ENCODE results near the gene WNT3A. TPM values are rescaled to one million over a fixed set of nuclear protein-coding genes. Genes with fewer than 3 reads are reported as not detected.
A peak's percentile ranks its signal among the peaks of the same experiment; 100 is the strongest.
"Not testable (repeated sequence)": the region's sequence is repeated elsewhere in the genome, so short reads cannot be mapped to it uniquely, and the experiment has no call there.

WNT3A gene
- total RNA-seq, 1 donor from 2014 or later, result 6.0 TPM

DNA sequence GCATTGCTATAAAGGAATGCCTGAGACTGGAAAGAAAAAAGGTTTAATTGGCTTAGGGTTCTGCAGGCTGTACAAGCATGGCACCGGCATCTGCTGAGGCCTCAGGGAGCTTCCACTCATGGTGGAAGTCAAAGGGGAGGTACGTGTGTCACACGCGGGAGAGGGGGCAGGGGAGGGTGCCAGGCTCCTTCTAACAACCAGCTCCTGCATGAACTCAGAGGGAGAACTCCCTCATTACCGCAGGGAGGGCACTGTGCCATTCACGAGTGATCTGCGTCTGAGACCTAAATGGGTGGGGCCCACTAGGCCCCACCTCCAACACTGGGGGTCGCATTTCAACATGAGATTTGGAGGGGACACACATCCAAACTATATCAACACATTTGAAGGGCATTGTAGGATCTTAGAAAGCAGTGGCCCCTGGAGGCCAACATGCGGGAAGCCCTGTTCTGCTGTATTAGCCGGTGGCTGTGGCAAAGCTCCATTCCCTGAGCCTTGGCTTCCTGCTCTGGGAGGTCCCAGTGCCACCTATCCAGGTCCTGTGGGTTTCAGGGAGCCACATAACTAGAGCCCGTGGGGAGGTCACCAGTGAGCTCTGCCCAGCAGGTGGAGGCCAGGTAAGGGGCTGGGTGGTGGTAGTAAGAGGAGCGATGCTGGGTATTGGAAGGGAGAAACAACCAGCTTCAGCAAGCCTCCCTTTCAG, 10.0 kb downstream of the WNT3A start:
- no peak for DNase-seq
- Histone ChIP-seq H3K9me3 (no peaks in the 10 kb centered on the region), H3K4me3 (no peak overlapping the region), H3K27me3 (ENCODE audit: low read depth) (peaks cover 7% of the 10 kb centered on the region), H3K4me1 (peaks cover 6% of the 10 kb centered on the region), H3K27ac (no peak overlapping the region), H3K36me3 (no peaks in the 10 kb centered on the region)
- ATAC-seq, result no peak
- intact Hi-C loops (cut with DNase I), result no loop called here
- TF ChIP-seq CTCF (IDR thresholded peaks at IDR 0.05), result no peak

GRCh38 chr1:228017356-228018124, 10.7 kb downstream of the WNT3A start:
- ATAC-seq (no peak), DNase-seq (peak; percentile 36)
- Histone ChIP-seq H3K27me3 (ENCODE audit: low read depth) (peaks cover 7% of the 10 kb centered on the region), H3K9me3 (no peaks in the 10 kb centered on the region), H3K4me1 (peaks cover 7% of the 10 kb centered on the region), H3K27ac (no peak overlapping the region), H3K4me3 (no peak overlapping the region), H3K36me3 (no peaks in the 10 kb centered on the region)
- TF ChIP-seq CTCF (IDR thresholded peaks at IDR 0.05), result no peak
- intact Hi-C loops (cut with DNase I), result no loop called here

DNA sequence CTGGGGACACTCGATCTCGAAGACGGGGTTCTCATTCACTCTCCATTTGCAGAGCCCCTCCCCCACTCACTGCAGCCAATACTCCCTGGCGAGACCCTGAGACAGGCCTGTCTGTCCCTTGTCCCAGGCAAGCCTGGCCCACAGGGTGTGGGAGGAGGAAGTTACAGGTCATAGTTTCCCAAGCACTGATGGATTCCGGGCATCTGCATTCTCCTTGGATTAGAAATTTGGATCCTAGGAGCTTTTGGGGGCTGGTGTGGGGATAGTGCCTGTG, 11.3 kb downstream of the WNT3A start:
- Histone ChIP-seq H3K4me1 (peaks cover 7% of the 10 kb centered on the region), H3K27ac (no peak overlapping the region), H3K4me3 (no peak overlapping the region), H3K9me3 (no peaks in the 10 kb centered on the region), H3K36me3 (no peaks in the 10 kb centered on the region), H3K27me3 (ENCODE audit: low read depth) (peaks cover 5% of the 10 kb centered on the region)
- DNase-seq (no peak), ATAC-seq (no peak)
- TF ChIP-seq CTCF (IDR thresholded peaks at IDR 0.05), result no peak
- intact Hi-C loops (cut with DNase I), result no loop called here

DNA sequence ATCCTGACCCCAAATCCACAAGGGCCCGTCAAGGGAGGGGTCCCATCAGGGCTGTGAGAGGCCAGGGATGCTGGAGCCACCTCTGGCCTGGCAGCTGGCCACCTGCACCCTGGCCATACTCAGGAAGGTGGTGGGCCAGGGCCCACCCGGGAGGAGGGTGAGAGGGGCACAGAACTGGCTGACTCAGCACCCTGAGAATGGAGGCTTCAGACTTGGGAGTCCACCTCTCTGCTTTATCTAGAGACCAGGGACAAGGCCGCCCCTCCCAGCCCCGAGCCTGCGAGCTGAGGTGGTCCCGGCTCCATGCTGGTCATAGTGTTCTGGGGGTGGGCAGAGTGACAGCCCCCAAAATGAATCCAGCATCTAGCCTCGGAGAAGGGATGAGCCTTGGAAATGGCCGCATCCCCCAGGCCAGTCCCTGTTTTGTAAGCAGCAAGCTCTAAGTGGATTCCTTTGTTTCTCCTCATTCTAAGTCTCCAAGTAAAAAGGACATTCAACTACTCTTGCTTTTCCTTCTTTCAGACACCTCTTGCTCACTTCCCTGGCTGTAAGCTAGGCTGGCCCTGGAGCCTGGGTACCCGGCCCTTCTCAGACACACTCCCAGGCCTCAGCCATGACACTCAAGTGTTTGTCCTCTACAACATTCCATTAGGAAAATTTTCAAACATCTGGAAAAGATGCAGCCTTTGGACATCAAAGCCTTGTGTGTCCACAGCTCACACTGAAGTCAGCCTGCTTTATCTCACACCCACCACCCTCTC, 12.3 kb downstream of the WNT3A start:
- Histone ChIP-seq H3K4me1 (peaks cover 7% of the 10 kb centered on the region), H3K4me3 (no peak overlapping the region), H3K27ac (no peak overlapping the region), H3K27me3 (ENCODE audit: low read depth) (no peaks in the 10 kb centered on the region), H3K9me3 (no peaks in the 10 kb centered on the region), H3K36me3 (no peaks in the 10 kb centered on the region)
- ATAC-seq (no peak), DNase-seq (peak; percentile 36)
- no peak for TF ChIP-seq CTCF (IDR thresholded peaks at IDR 0.05)
- intact Hi-C loops (cut with DNase I), result no loop called here

GRCh38 chr1:228019722-228020083, 12.9 kb downstream of the WNT3A start:
- H3K27me3 ChIP-seq (ENCODE audit: low read depth); H3K27ac ChIP-seq; ATAC-seq; H3K36me3 ChIP-seq; H3K4me3 ChIP-seq; intact Hi-C loops (cut with DNase I); H3K9me3 ChIP-seq; H3K4me1 ChIP-seq; DNase-seq: not testable (repeated sequence)
